ENCODE measurements around the gene RAPGEF5.
"Not testable (repeated sequence)": the region's sequence is repeated elsewhere in the genome, so short reads cannot be mapped to it uniquely, and the experiment has no call there.

The RAPGEF5 gene

GRCh38 chr7:22110227-22110839 lies 246.6 kb downstream of the RAPGEF5 start:
- DNase-seq = peak; percentile 77

- DNase-seq = peak; percentile 33
These were observed 247.2 kb downstream of the RAPGEF5 start for GRCh38 chr7:22109761-22110160.

GRCh38 chr7:22108151-22108845 lies 248.7 kb downstream of the RAPGEF5 start:
- DNase-seq = no peak

- DNase-seq = no peak
These were observed 251.4 kb downstream of the RAPGEF5 start for GRCh38 chr7:22105550-22105949.

- no peak for DNase-seq
These were observed 262.3 kb downstream of the RAPGEF5 start for GRCh38 chr7:22094413-22095342.

GRCh38 chr7:22093936-22094335 lies 263.0 kb downstream of the RAPGEF5 start:
- DNase-seq = no peak

- DNase-seq = no peak
These were observed 264.0 kb downstream of the RAPGEF5 start for GRCh38 chr7:22093001-22093400.

- not testable (repeated sequence) for DNase-seq
These were observed 265.9 kb downstream of the RAPGEF5 start for GRCh38 chr7:22090958-22091525.

GRCh38 chr7:22090512-22090911 lies 266.4 kb downstream of the RAPGEF5 start:
- DNase-seq = no peak

GRCh38 chr7:22090107-22090506 lies 266.8 kb downstream of the RAPGEF5 start:
- DNase-seq = no peak

- no peak for DNase-seq
These were observed 268.1 kb downstream of the RAPGEF5 start for GRCh38 chr7:22088827-22089226.

- DNase-seq = no peak
These were observed 269.1 kb downstream of the RAPGEF5 start for GRCh38 chr7:22087861-22088260.

GRCh38 chr7:22083704-22084240 lies 273.2 kb downstream of the RAPGEF5 start:
- no peak for DNase-seq

- peak; percentile 84 for DNase-seq
These were observed 273.9 kb downstream of the RAPGEF5 start for GRCh38 chr7:22082886-22083703.

GRCh38 chr7:22082553-22082885 lies 274.4 kb downstream of the RAPGEF5 start:
- DNase-seq = no peak

- not testable (repeated sequence) for DNase-seq
These were observed 276.7 kb downstream of the RAPGEF5 start for GRCh38 chr7:22080219-22080618.

GRCh38 chr7:22078872-22079271 lies 278.1 kb downstream of the RAPGEF5 start:
- not testable (repeated sequence) for DNase-seq

- no peak for DNase-seq
These were observed 281.4 kb downstream of the RAPGEF5 start for GRCh38 chr7:22075561-22075960.

- no peak for DNase-seq
These were observed 282.1 kb downstream of the RAPGEF5 start for GRCh38 chr7:22074897-22075296.
